Measurements from ENCODE around the gene BMPER.

- TF ChIP-seq, protein P1, sequence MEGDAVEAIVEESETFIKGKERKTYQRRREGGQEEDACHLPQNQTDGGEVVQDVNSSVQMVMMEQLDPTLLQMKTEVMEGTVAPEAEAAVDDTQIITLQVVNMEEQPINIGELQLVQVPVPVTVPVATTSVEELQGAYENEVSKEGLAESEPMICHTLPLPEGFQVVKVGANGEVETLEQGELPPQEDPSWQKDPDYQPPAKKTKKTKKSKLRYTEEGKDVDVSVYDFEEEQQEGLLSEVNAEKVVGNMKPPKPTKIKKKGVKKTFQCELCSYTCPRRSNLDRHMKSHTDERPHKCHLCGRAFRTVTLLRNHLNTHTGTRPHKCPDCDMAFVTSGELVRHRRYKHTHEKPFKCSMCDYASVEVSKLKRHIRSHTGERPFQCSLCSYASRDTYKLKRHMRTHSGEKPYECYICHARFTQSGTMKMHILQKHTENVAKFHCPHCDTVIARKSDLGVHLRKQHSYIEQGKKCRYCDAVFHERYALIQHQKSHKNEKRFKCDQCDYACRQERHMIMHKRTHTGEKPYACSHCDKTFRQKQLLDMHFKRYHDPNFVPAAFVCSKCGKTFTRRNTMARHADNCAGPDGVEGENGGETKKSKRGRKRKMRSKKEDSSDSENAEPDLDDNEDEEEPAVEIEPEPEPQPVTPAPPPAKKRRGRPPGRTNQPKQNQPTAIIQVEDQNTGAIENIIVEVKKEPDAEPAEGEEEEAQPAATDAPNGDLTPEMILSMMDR (IDR thresholded peaks at IDR 0.05), result no peak
- TF ChIP-seq POLR2A (IDR thresholded peaks at IDR 0.05), result no peak
Measured at GRCh38 chr7:33909318-33909717, 4.0 kb downstream of the BMPER start.

Measured in testis (tissue), 2 donors.